Hematopoietic multipotent progenitor cell treated with erythropoietin and hydrocortisone succinate and interleukin-3 and kit ligand, for 4 days (in vitro differentiated cells): ENCODE measurements around the gene LGI4.
"Not testable (repeated sequence)": the region's sequence is repeated elsewhere in the genome, so short reads cannot be mapped to it uniquely, and the experiment has no call there.

Experiments
- DNase-seq: peaks from one replicate; pipeline ENCODE4 v3.0.0-alpha.2; 2015

LGI4 gene

GRCh38 chr19:35141837-35142605, 7.2 kb upstream of the LGI4 start:
- DNase-seq: peak; percentile 64

GRCh38 chr19:35140962-35141836, 6.3 kb upstream of the LGI4 start:
- peak; percentile 96 for DNase-seq

GRCh38 chr19:35140207-35140961, 5.5 kb upstream of the LGI4 start:
- DNase-seq: no peak

- no peak for DNase-seq
Observed at GRCh38 chr19:35138305-35138892, 3.5 kb upstream of the LGI4 start, which contains the start of gene FXYD1. Gene FXYD1 (plus strand): TSS chr19:35138824. CDS start chr19:35140080, 1,256 bp downstream.

GRCh38 chr19:35136977-35137702, 2.3 kb upstream of the LGI4 start:
- DNase-seq: no peak

- DNase-seq: no peak
Observed at GRCh38 chr19:35136231-35136630, 1.4 kb upstream of the LGI4 start.

- DNase-seq: peak; percentile 86
Observed at GRCh38 chr19:35135389-35135909, 590 bp upstream of the LGI4 start.

GRCh38 chr19:35133826-35134225, 1.0 kb downstream of the LGI4 start:
- DNase-seq: no peak

GRCh38 chr19:35132254-35132653, 2.6 kb downstream of the LGI4 start:
- DNase-seq: no peak

- DNase-seq: no peak
Observed at GRCh38 chr19:35130761-35131720, 3.8 kb downstream of the LGI4 start.

GRCh38 chr19:35129724-35130274, 5.1 kb downstream of the LGI4 start:
- not testable (repeated sequence) for DNase-seq

- no peak for DNase-seq
Observed at GRCh38 chr19:35128398-35129057, 6.3 kb downstream of the LGI4 start.

- DNase-seq: no peak
Observed at GRCh38 chr19:35127871-35128270, 7.0 kb downstream of the LGI4 start.

GRCh38 chr19:35126624-35126959, 8.3 kb downstream of the LGI4 start:
- DNase-seq: no peak

- DNase-seq: no peak
Observed at GRCh38 chr19:35125749-35126623, 8.9 kb downstream of the LGI4 start.

GRCh38 chr19:35125270-35125717, 9.6 kb downstream of the LGI4 start:
- no peak for DNase-seq

- peak; percentile 95 for DNase-seq
Observed at GRCh38 chr19:35124098-35125060, 10.5 kb downstream of the LGI4 start.
